T-helper 2 cell treated with Interferon-gamma antibody and Interleukin-4, amounts not matched to agents 5 μg/mL and 100 μg/mL, for 36 hours (primary cell): Measurements from ENCODE around the gene G2E3.
"Not testable (repeated sequence)": the region's sequence is repeated elsewhere in the genome, so short reads cannot be mapped to it uniquely, and the experiment has no call there.

Experiments used
- DNase-seq: peaks from one replicate; pipeline ENCODE4 v3.0.0; 2021; ENCODE audit warnings: low spot score
- H3K27ac Mint-ChIP-seq: one replicate; pipeline ENCODE4 v1.8.0; 2021; ENCODE audit warnings: mild to moderate bottlenecking, mixed read lengths
- H3K27me3 Mint-ChIP-seq: one replicate; pipeline ENCODE4 v1.8.0; 2021; ENCODE audit warnings: low read depth, mixed read lengths
- H3K36me3 Mint-ChIP-seq: one replicate; pipeline ENCODE4 v1.8.0; 2021; ENCODE audit warnings: low read depth, mixed read lengths
- H3K4me1 Mint-ChIP-seq: one replicate; pipeline ENCODE4 v1.8.0; 2021; ENCODE audit warnings: low read depth, mixed read lengths
- H3K4me3 Mint-ChIP-seq: one replicate; pipeline ENCODE4 v1.8.0; 2022; ENCODE audit warnings: mild to moderate bottlenecking, moderate library complexity, mixed read lengths
- H3K9me3 Mint-ChIP-seq: one replicate; pipeline ENCODE4 v1.8.0; 2021; ENCODE audit warnings: mixed read lengths

G2E3 gene

DNA sequence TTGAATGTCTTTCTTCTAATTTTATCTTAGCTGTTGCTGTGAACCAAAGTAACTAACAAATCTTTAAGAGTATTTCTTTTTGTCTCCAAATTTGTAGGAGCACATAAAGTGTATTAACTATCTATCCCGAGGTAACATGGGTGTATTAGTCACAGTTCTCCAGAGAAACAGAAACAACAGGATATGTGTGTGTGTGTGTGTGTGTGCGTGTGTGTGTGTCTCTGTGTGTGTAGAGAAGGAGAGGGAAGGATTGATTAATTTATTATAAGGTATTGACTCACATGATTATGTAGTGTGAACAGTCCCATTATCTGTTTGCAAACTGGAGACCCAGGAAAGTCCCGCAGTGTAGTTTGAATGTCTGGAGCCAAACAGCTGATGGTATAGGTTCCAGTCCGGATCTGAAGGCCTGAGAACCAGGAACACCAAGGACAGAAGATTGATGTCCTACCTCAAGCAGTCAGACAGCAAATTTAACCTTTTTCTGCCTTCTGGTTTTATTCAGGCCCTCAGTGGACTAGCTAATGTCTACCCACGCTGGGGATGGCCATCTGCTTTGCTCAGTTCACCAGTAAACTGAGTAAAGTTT lies 14.4 kb downstream of the G2E3 start:
- Mint-ChIP-seq H3K9me3 (no peaks in the 10 kb centered on the region), H3K4me1 (peaks cover 40% of the 10 kb centered on the region), H3K36me3 (peaks cover 24% of the 10 kb centered on the region), H3K27me3 (no peaks in the 10 kb centered on the region), H3K27ac (no peak overlapping the region), H3K4me3 (no peak overlapping the region)
- DNase-seq, result no peak

GRCh38 chr14:30573966-30574365 lies 15.0 kb downstream of the G2E3 start:
- Mint-ChIP-seq H3K36me3 (peaks cover 27% of the 10 kb centered on the region), H3K9me3 (no peaks in the 10 kb centered on the region), H3K4me3 (no peak overlapping the region), H3K27ac (no peak overlapping the region), H3K4me1 (peaks cover 41% of the 10 kb centered on the region), H3K27me3 (no peaks in the 10 kb centered on the region)
- DNase-seq, result no peak

GRCh38 chr14:30574777-30575176 lies 15.8 kb downstream of the G2E3 start:
- not testable (repeated sequence) for H3K9me3 Mint-ChIP-seq, H3K4me3 Mint-ChIP-seq, H3K27ac Mint-ChIP-seq, DNase-seq, H3K27me3 Mint-ChIP-seq
- H3K4me1 Mint-ChIP-seq, result peaks cover 36% of the 10 kb centered on the region
- peaks cover 27% of the 10 kb centered on the region for H3K36me3 Mint-ChIP-seq

- not testable (repeated sequence) for H3K27ac Mint-ChIP-seq, H3K27me3 Mint-ChIP-seq, H3K9me3 Mint-ChIP-seq, H3K4me3 Mint-ChIP-seq, DNase-seq
- peaks cover 27% of the 10 kb centered on the region for H3K36me3 Mint-ChIP-seq
- peaks cover 21% of the 10 kb centered on the region for H3K4me1 Mint-ChIP-seq
Observed at GRCh38 chr14:30576333-30576732, 17.4 kb downstream of the G2E3 start.

GRCh38 chr14:30580616-30581282 lies 21.8 kb downstream of the G2E3 start:
- Mint-ChIP-seq H3K27ac (no peak overlapping the region), H3K4me1 (peaks cover 17% of the 10 kb centered on the region), H3K9me3 (peaks cover 29% of the 10 kb centered on the region), H3K4me3 (no peak overlapping the region), H3K36me3 (peaks cover 49% of the 10 kb centered on the region), H3K27me3 (no peaks in the 10 kb centered on the region)
- DNase-seq, result no peak

GRCh38 chr14:30581283-30581625 lies 22.3 kb downstream of the G2E3 start:
- peaks cover 54% of the 10 kb centered on the region for H3K36me3 Mint-ChIP-seq
- peaks cover 22% of the 10 kb centered on the region for H3K4me1 Mint-ChIP-seq
- no peak overlapping the region for H3K4me3 Mint-ChIP-seq

GRCh38 chr14:30582376-30582775 lies 23.4 kb downstream of the G2E3 start:
- H3K36me3 Mint-ChIP-seq, result peaks cover 58% of the 10 kb centered on the region
- no peak overlapping the region for H3K4me3 Mint-ChIP-seq
- no peaks in the 10 kb centered on the region for H3K27me3 Mint-ChIP-seq
- no peak overlapping the region for H3K27ac Mint-ChIP-seq
- peaks cover 32% of the 10 kb centered on the region for H3K9me3 Mint-ChIP-seq
- no peak for DNase-seq
- H3K4me1 Mint-ChIP-seq, result peaks cover 19% of the 10 kb centered on the region

More at GRCh38 chr14:30581283-30581625, 22.3 kb downstream of the G2E3 start:
- H3K27me3 Mint-ChIP-seq, result no peaks in the 10 kb centered on the region
- peaks cover 32% of the 10 kb centered on the region for H3K9me3 Mint-ChIP-seq
- no peak for DNase-seq
- H3K27ac Mint-ChIP-seq, result no peak overlapping the region

GRCh38 chr14:30584058-30584630 lies 25.2 kb downstream of the G2E3 start:
- H3K27ac Mint-ChIP-seq, result no peak overlapping the region
- peaks cover 57% of the 10 kb centered on the region for H3K36me3 Mint-ChIP-seq

GRCh38 chr14:30585204-30585603 lies 26.2 kb downstream of the G2E3 start:
- peaks cover 32% of the 10 kb centered on the region for H3K9me3 Mint-ChIP-seq
- peaks cover 23% of the 10 kb centered on the region for H3K4me1 Mint-ChIP-seq
- no peak overlapping the region for H3K4me3 Mint-ChIP-seq
- H3K27me3 Mint-ChIP-seq, result no peaks in the 10 kb centered on the region
- DNase-seq, result no peak
- no peak overlapping the region for H3K27ac Mint-ChIP-seq
- H3K36me3 Mint-ChIP-seq, result peaks cover 65% of the 10 kb centered on the region

More at GRCh38 chr14:30584058-30584630, 25.2 kb downstream of the G2E3 start:
- Mint-ChIP-seq H3K4me3 (no peak overlapping the region), H3K27me3 (no peaks in the 10 kb centered on the region), H3K4me1 (peaks cover 19% of the 10 kb centered on the region), H3K9me3 (peaks cover 32% of the 10 kb centered on the region)
- DNase-seq, result no peak

GRCh38 chr14:30587141-30587540 lies 28.2 kb downstream of the G2E3 start:
- Mint-ChIP-seq H3K4me1 (peaks cover 25% of the 10 kb centered on the region), H3K9me3 (peaks cover 32% of the 10 kb centered on the region), H3K36me3 (peaks cover 76% of the 10 kb centered on the region), H3K4me3 (no peak overlapping the region), H3K27ac (no peak overlapping the region), H3K27me3 (no peaks in the 10 kb centered on the region)
- DNase-seq, result no peak

DNA sequence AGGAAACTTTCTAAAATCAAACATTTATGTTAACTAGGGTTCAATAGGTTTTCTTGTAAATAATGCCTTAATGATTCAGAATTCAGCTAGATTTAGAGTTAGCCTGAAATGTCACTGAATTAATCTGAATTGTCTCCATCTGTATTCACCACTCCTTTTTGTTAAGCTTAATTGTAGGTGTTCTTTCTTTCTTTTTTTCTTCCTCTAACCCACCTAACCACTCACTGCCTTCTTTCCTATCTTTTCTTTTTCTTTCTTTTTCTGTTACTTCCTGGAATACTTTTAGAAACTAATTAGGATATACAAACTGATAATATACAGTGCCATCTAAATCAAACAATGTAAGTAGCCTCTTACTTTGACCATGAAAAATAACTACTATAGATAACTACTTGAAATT lies 29.9 kb downstream of the G2E3 start:
- DNase-seq, result no peak
- Mint-ChIP-seq H3K36me3 (peaks cover 61% of the 10 kb centered on the region), H3K27ac (no peak overlapping the region), H3K4me1 (peaks cover 22% of the 10 kb centered on the region), H3K27me3 (no peaks in the 10 kb centered on the region), H3K9me3 (peaks cover 18% of the 10 kb centered on the region), H3K4me3 (no peak overlapping the region)

DNA sequence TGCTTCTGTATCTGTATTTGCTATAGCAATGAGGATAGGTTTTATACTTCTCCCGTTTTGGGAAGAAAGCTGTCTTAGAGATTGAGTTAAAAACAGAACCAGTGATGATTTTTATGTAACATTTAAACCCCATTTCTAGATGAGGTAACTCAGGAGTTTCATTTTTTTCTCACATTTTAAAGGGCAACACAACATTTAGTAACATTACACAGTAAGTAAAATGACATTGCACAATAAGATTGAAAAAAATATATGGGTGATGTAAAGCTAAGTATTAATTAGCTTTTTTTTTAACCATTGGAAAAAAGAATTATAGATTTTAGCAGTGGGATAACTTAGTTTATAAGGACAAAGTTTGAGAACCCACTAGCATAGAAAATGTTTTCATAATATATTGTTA lies 38.0 kb downstream of the G2E3 start:
- Mint-ChIP-seq H3K9me3 (no peaks in the 10 kb centered on the region), H3K4me1 (peaks cover 2% of the 10 kb centered on the region), H3K27ac (no peak overlapping the region), H3K27me3 (no peaks in the 10 kb centered on the region), H3K4me3 (no peak overlapping the region), H3K36me3 (peaks cover 30% of the 10 kb centered on the region)
- DNase-seq, result no peak

- H3K27ac Mint-ChIP-seq, result no peak overlapping the region
- peaks cover 2% of the 10 kb centered on the region for H3K4me1 Mint-ChIP-seq
- no peaks in the 10 kb centered on the region for H3K9me3 Mint-ChIP-seq
- peaks cover 28% of the 10 kb centered on the region for H3K36me3 Mint-ChIP-seq
- H3K27me3 Mint-ChIP-seq, result no peaks in the 10 kb centered on the region
- DNase-seq, result no peak
- no peak overlapping the region for H3K4me3 Mint-ChIP-seq
Observed at GRCh38 chr14:30597504-30597903, 38.5 kb downstream of the G2E3 start.

DNA sequence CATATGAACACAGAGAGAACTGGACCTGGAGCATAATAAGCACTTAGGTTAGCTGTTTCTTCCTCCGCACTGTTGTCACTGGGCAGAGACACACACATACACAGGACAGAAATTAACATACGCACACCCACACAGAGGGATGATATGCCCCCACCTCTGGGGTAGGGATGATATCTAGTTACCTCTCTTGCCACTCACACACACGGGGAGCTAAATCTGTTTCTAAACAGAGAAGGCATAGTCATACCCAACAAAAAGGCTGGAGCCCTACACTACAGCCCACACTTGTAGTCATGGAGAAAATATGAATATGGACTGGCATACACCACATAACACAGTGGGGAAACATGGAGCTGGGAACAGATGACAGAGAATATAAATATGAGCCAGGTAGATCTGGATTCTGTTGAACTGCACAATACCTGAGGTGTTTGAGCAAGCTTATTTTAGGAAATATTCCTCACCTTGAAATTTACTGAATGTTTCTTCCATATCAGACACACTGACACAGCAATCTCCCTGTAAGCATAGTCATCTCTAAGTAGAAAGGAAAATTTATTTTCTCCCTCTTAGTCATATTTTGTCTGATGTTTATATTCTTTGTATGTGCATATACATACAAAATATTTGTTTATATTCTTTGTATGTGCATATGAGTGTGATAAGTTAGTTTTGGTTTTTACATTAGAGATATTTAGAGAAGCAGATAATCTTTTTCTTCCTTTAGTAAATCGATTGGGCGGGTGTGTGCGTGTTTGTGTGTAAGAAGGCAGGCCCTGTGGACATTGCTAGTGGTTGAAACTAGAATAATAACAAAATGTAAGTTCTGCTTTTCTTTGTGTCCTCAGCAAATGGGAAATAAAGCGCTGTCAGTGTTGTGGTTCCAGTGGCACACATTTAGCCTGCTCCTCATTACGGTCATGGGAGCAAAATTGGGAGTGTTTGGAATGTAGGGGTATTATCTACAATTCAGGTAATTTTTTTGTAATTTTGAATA lies 42.3 kb downstream of the G2E3 start:
- Mint-ChIP-seq H3K36me3 (peaks cover 43% of the 10 kb centered on the region), H3K27ac (no peak overlapping the region), H3K27me3 (no peaks in the 10 kb centered on the region), H3K4me3 (no peak overlapping the region), H3K9me3 (no peaks in the 10 kb centered on the region), H3K4me1 (peaks cover 2% of the 10 kb centered on the region)
- DNase-seq, result no peak
